ENCODE measurements around the gene IFIT1.

IFIT1 gene

GRCh38 chr10:89357096-89357495 lies 35.3 kb upstream of the IFIT1 start:
- DNase-seq (no peak), ATAC-seq (no peak)
- peaks cover 49% of the 10 kb centered on the region for H3K27me3 Mint-ChIP-seq
- no peak overlapping the region for H3K4me3 Mint-ChIP-seq
- peaks cover 4% of the 10 kb centered on the region for H3K4me1 Mint-ChIP-seq
- no peak overlapping the region for H3K27ac Mint-ChIP-seq
- H3K9me3 Mint-ChIP-seq, result no peaks in the 10 kb centered on the region

DNA sequence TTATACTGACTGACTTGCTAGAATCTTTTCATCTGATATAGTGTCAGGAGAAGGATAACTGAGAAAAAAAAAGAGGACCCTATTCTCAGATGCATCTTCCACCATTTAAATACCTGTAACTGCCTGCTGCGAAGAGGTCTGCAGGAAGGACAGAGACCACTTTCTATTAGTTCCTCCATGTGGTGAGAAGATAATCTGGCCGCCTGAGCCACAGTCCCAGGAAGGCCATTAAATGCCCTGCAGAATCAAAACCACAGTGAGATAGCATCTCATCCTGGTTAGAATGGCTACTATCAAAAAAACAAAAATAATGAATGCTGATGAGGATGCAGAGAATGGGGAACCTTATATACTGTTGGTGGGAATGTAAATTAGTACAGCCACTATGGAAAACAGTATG lies 34.4 kb upstream of the IFIT1 start:
- Mint-ChIP-seq H3K9me3 (no peaks in the 10 kb centered on the region), H3K4me1 (no peaks in the 10 kb centered on the region), H3K27me3 (peaks cover 45% of the 10 kb centered on the region), H3K27ac (no peak overlapping the region), H3K4me3 (no peak overlapping the region)
- ATAC-seq, result no peak
- DNase-seq, result no peak

DNA sequence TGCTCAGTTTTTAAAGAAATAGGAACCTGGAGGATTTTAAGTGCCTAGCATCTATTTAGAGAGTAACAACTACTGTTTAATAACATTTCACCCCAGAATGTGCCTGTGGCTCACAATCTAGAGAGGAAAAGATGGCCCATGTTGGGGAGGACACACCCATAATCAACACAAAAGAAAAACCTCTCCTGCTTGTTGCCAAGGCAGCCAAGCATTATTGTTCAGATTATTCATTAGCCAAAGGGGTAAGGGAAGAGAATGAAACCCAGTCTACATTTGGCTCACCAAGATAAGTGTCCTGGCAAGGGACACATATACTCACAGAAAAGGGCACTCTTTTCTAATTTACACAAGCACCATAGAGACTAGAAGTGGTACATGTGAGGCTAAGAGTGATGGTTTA lies 32.3 kb upstream of the IFIT1 start:
- Mint-ChIP-seq H3K4me3 (no peak overlapping the region), H3K9me3 (no peaks in the 10 kb centered on the region), H3K4me1 (peaks cover 14% of the 10 kb centered on the region), H3K27ac (no peak overlapping the region), H3K27me3 (peaks cover 24% of the 10 kb centered on the region)
- DNase-seq, result no peak
- ATAC-seq, result no peak

DNA sequence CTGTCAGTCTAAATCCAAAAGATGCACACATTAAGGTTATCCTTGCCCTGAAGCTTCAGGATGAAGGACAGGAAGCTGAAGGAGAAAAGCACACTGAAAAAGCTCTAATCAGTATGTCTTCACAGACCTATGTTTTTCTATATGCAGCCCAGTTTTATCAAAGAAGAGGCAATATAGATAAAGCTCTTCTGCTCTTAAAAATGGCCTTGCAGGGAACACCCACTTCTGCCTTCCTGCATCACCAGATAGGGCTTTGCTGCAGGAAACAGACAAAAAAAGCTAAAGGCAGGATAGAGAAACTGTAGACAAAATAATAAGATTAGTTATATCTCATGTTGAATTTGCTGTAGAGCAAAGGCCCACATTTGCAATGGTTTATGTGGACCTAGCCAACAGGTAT lies 29.5 kb upstream of the IFIT1 start:
- H3K4me1 Mint-ChIP-seq, result peaks cover 24% of the 10 kb centered on the region
- H3K9me3 Mint-ChIP-seq, result no peaks in the 10 kb centered on the region
- no peak overlapping the region for H3K4me3 Mint-ChIP-seq
- H3K27me3 Mint-ChIP-seq, result peaks cover 24% of the 10 kb centered on the region
- DNase-seq (no peak), ATAC-seq (no peak)
- H3K27ac Mint-ChIP-seq, result no peak overlapping the region

DNA sequence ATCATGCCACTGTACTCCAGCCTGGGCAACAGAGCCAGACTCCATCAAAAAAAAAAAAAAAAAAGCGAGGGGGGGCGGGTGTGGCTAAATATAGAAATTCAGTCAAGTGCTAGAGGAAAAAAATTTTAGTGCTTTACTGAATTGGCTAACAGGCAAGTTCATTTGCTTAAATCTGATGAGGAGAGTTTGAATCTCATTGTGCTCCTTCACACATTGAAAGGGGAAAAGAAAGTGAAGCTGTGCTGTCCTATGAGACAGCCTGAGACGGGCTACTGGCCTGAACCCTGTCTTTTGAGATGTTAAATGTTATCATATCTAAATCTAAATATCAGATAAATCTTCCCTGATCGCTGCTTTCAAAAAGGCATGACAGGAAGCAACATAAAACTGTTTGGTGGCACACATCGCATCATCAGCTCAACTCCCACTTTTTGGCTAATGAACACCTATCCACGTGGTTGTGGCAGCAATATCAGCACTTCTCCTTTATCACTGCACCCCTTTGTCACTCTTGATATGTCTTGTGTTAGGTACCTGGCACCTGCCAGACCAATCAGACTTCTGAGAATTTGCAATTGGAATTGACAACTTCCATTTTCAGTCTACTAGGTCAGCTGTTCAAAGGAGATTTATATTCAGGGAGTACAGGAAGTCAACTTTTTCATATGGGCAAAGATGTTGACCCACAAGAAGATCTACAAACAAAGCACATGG lies 28.5 kb upstream of the IFIT1 start:
- peaks cover 24% of the 10 kb centered on the region for H3K27me3 Mint-ChIP-seq
- no peak overlapping the region for H3K4me3 Mint-ChIP-seq
- DNase-seq, result no peak
- H3K4me1 Mint-ChIP-seq, result peaks cover 29% of the 10 kb centered on the region
- no peak overlapping the region for H3K27ac Mint-ChIP-seq
- H3K9me3 Mint-ChIP-seq, result no peaks in the 10 kb centered on the region
- ATAC-seq, result peak; percentile 42

DNA sequence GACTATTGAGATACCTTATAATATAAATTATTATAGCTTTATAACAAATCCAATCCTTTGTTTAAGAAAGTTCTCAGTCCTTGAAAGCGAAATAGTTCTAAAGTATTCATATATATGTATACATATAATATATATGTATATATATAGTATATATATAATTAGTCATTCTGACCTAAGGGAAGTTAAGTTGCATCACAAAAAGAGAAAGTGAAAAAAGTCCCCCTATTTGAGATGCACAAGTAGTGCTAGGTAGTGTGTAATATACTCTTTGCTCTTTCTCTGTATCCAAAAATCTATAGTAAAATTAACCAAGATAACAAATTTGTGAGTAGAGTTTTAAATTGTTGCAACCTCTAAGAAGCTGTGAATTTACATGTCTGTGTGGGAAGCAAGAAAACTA lies 27.9 kb upstream of the IFIT1 start:
- H3K27ac Mint-ChIP-seq, result no peak overlapping the region
- peak; percentile 57 for ATAC-seq
- no peaks in the 10 kb centered on the region for H3K9me3 Mint-ChIP-seq
- no peak for DNase-seq
- H3K27me3 Mint-ChIP-seq, result peaks cover 22% of the 10 kb centered on the region
- H3K4me1 Mint-ChIP-seq, result peaks cover 35% of the 10 kb centered on the region
- H3K4me3 Mint-ChIP-seq, result no peak overlapping the region

- H3K27me3 Mint-ChIP-seq, result peaks cover 12% of the 10 kb centered on the region
- no peak for DNase-seq
Observed at GRCh38 chr10:89367529-89367928, 24.9 kb upstream of the IFIT1 start.

DNA sequence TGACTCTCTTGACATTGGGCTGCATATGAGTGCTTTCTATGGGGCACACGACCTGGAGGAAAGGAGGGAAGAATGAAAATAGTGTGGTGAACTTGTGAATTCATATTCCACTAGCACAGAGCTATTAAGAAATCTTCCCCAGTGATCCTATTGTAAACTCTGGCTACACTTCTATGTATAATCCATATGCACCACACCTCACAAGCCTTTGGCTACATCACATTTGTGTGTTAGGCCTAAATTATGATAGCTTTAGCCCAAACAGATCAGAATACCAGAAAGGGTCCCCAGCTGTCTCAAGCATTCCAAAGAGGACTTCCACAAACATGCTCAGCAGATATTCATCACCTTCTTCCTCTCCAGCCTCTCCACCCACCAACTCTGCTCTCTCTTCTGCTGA lies 24.3 kb upstream of the IFIT1 start:
- Mint-ChIP-seq H3K9me3 (no peaks in the 10 kb centered on the region), H3K4me1 (peaks cover 37% of the 10 kb centered on the region), H3K27ac (no peak overlapping the region), H3K27me3 (peaks cover 17% of the 10 kb centered on the region), H3K4me3 (no peak overlapping the region)
- DNase-seq (no peak), ATAC-seq (no peak)

More at GRCh38 chr10:89367529-89367928, 24.9 kb upstream of the IFIT1 start:
- Mint-ChIP-seq H3K9me3 (no peaks in the 10 kb centered on the region), H3K4me1 (peaks cover 37% of the 10 kb centered on the region), H3K27ac (no peak overlapping the region), H3K4me3 (no peak overlapping the region)
- ATAC-seq, result peak; percentile 79

GRCh38 chr10:89369156-89370105 lies 23.0 kb upstream of the IFIT1 start:
- Mint-ChIP-seq H3K4me3 (no peak overlapping the region), H3K27ac (no peak overlapping the region), H3K9me3 (no peaks in the 10 kb centered on the region), H3K27me3 (peaks cover 24% of the 10 kb centered on the region), H3K4me1 (peaks cover 30% of the 10 kb centered on the region)
- peak; percentile 26 for ATAC-seq
- DNase-seq, result no peak

DNA sequence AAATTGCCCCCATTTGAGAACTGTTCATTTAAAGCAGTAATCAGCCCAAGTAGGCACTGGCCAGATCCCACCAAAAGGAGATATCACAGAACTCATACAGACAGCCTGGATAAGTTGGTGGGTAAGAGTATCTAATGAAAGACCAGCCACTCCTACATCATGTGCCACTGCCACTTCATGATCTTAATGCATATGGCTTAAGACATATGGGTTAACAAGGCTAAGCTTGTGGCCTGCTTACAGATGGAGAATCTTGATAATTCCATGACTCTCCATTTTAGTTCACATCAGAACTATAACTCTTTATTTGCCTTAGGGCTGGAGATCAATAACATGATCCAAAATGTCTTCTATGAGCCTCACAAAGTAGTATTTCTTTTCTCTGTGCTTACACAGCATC lies 21.3 kb upstream of the IFIT1 start:
- DNase-seq, result no peak
- Mint-ChIP-seq H3K4me1 (peaks cover 21% of the 10 kb centered on the region), H3K27me3 (peaks cover 26% of the 10 kb centered on the region), H3K27ac (no peak overlapping the region), H3K4me3 (no peak overlapping the region), H3K9me3 (no peaks in the 10 kb centered on the region)
- ATAC-seq, result no peak

DNA sequence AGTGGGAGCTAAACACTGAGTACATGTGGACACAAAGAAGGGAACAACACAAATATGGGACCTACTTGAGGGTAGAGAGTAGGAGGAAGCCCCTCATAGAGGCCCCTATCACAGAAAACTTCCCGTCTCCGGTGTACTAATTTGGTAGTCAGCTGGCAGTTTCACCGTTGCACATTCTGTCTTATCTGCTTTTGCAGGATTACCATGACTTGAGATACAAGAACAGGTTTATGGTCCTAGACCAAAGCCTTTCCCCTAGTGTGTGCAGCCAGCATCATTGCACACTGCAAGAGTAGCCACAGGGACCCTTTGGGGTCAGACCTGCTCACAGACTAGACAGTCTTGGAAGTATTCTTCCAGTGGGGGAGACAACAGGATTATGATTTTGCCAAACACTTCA lies 20.4 kb upstream of the IFIT1 start:
- Mint-ChIP-seq H3K27me3 (peaks cover 26% of the 10 kb centered on the region), H3K9me3 (no peaks in the 10 kb centered on the region), H3K4me1 (peaks cover 21% of the 10 kb centered on the region), H3K4me3 (no peak overlapping the region), H3K27ac (no peak overlapping the region)
- DNase-seq (no peak), ATAC-seq (no peak)

DNA sequence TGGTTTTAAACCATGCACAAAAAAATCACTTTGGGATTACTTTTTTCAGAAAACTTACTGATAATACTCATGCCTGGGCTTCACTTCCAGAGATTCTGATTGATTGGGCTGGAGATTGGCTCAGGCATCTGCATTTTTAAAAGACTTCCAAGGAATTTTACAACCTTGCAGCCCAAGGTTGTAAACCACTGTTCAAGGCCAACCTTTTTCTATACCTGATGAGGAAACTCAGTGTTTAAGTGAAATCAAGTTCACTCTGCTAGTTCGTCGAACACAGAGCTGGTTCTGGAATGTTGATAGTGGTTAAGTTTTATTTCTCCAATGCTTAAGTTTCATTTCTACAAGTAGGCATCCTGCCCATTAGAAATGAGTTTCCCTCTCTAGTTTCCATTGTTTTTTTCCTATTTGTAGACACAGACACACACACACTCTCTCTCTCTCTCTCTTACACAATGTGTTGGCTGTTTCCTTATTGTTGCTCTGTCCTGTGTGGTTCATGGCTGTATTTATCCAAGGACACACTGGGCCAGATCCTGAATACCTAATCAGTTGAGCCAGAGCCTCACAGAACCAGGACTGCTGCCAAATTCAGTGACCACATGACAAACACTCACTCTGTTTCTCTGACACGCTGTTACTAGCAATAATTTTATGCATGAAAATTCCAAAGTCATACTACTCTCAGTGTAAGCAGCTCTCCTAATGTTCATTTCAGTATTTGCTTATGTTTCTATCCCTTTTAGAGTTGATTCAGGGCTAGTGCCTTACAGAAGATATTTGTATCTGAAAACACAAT lies 18.3 kb upstream of the IFIT1 start:
- Mint-ChIP-seq H3K27me3 (peaks cover 26% of the 10 kb centered on the region), H3K27ac (peak overlapping the region in 1 of 2 donors; percentile 15), H3K9me3 (no peaks in the 10 kb centered on the region), H3K4me1 (peaks cover 6% of the 10 kb centered on the region), H3K4me3 (no peak overlapping the region)
- no peak for ATAC-seq
- no peak for DNase-seq

DNA sequence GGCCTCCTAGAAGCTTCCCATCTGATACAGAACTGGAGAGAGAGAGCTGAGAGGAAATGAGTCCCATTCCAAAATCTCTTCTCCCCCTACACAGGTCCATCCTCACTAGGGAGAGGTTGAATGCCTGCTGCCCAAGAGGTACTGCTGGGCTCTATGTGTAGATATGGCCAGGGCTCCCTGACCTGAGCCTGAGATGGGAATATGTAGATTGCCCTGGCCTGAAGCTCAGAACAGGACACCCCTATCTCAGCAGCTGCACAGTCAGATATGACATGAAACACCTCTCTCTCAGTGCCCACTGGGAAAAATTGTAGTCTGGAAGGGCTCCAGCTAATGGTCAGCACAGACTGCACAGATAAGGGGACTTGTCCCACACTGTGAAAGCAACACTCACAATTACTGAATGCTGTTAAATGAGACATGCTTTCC lies 17.7 kb upstream of the IFIT1 start:
- Mint-ChIP-seq H3K27me3 (peaks cover 26% of the 10 kb centered on the region), H3K27ac (no peak overlapping the region), H3K9me3 (no peaks in the 10 kb centered on the region), H3K4me1 (no peaks in the 10 kb centered on the region), H3K4me3 (no peak overlapping the region)
- ATAC-seq, result no peak
- no peak for DNase-seq

DNA sequence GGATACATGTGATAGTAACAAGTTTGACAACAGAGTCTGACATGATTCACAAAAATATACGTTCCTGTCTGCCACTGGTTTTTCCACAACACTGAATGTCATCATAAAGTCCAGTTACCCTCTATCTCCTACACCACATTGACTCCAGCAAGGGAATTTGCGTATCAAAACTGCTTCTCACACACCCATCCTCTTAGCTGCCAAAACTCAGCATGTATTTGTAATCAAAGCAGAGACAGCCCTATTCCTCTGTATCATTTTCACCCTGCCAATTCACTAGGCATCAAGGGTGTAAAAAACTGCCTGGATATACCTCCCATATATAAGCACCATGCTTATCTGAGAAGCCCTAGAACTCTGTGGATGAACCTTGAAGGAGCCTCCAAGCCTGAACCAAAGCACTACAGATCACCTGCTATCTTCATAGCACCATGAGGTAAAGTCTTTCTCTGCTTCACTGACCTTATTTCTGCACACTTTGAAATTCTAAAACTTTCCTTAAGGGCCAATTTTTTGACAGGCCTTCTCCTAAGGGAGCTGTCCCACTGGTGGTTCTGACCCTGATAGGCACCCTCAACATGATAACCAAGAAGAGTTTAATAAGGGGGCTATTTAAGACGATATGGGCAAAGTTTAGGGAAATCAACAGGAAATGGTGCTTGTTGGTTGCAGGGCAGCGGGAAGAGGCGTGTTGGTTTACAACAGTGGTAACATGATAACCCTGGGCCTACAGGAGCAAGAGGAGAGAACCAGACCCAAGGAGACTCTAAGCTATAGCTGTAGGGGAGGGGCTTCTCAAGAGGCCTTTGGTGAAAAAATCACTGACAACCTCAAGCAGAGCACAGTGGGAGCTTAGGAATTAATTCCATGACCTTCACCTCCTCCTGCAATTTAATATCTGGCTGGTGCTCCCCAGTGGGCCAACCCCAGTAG lies 14.5 kb upstream of the IFIT1 start, which contains the start of gene IFIT1B:
Gene IFIT1B, plus strand, starts transcription at position 352 of the 933 bp plus-strand sequence. Its CDS starts 80 bp downstream, at position 432.
- Mint-ChIP-seq H3K4me1 (no peaks in the 10 kb centered on the region), H3K27me3 (peaks cover 10% of the 10 kb centered on the region), H3K4me3 (no peak within 1 kb of the TSS), H3K9me3 (no peaks in the 10 kb centered on the region), H3K27ac (no peak within 1 kb of the TSS)
- no peak for ATAC-seq
- no peak for DNase-seq

Data from stimulated activated naive CD8-positive, alpha-beta T cell treated with anti-CD3 and anti-CD28 coated beads, Interleukin-15, amount 100 ng/mL, for 72 hours (primary cell).